Coronary artery (tissue), 2 donors: ENCODE results near the gene RHOXF1.
"Not testable (repeated sequence)": the region's sequence is repeated elsewhere in the genome, so short reads cannot be mapped to it uniquely, and the experiment has no call there.

Source experiments
- DNase-seq: peaks from one replicate; pipeline ENCODE4 v3.0.0-alpha.2; 2017; ENCODE audit warnings: low spot score
- H3K27ac ChIP-seq, 2 donors: fragments of 200-600 bp; sonication (generic); one replicate each; pipeline ENCODE4 v1.5.1; 2016 to 2019
- H3K4me3 ChIP-seq: fragments of 200-600 bp; sonication (generic); 2 replicates; pipeline ENCODE4 v1.5.1; 2016; ENCODE audit warnings: mild to moderate bottlenecking, moderate library complexity
- TF ChIP-seq, protein P1 (sequence below): fragments of 200-600 bp; sonication (generic); IDR thresholded peaks from one replicate; pipeline ENCODE4 v1.5.1; 2019; ENCODE audit warnings: antibody characterized with exemption

Gene RHOXF1

DNA sequence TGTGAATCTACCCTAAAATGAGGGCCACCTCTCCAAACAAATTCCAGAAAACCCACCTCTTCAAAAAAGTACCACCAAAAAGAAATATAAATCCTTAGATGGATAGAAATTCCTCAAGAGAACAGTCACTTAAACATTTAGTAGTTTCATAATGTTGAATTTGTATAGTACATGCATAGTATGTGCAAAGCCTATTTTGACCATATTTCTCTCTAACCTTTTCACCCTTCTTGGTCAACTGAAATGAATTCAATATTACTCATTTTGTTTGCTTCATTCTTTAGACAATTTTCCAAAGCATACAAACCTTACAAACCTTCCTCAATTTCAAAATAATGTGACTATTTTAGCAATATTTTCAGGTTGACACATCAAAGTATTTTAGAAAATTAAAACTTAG is 4.1 kb downstream of the RHOXF1 start:
- no peak for DNase-seq
- Histone ChIP-seq H3K4me3 (no peak overlapping the region), H3K27ac (no peak overlapping the region)
- TF ChIP-seq, protein P1, sequence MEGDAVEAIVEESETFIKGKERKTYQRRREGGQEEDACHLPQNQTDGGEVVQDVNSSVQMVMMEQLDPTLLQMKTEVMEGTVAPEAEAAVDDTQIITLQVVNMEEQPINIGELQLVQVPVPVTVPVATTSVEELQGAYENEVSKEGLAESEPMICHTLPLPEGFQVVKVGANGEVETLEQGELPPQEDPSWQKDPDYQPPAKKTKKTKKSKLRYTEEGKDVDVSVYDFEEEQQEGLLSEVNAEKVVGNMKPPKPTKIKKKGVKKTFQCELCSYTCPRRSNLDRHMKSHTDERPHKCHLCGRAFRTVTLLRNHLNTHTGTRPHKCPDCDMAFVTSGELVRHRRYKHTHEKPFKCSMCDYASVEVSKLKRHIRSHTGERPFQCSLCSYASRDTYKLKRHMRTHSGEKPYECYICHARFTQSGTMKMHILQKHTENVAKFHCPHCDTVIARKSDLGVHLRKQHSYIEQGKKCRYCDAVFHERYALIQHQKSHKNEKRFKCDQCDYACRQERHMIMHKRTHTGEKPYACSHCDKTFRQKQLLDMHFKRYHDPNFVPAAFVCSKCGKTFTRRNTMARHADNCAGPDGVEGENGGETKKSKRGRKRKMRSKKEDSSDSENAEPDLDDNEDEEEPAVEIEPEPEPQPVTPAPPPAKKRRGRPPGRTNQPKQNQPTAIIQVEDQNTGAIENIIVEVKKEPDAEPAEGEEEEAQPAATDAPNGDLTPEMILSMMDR, result no peak

DNA sequence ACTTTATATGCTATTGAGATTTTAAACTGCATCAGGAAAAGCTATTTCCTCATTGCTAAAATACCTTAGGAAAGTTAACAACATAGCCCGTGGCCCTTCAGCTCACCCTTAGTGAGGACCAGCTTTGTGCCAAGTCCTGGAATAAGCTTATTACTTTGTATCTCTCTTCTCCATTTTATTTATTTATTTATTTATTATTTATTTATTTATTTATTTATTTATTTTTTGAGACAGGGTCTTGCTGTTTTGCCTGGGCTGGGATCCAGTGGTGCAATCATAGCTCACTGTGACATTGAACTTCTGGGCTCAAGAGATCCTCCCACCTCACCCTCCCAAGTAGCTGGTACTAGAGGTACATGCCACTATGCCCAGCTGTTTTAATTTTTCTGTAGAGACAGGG is 6.3 kb downstream of the RHOXF1 start:
- TF ChIP-seq, protein P1, result no peak
- Histone ChIP-seq H3K27ac (no peak overlapping the region), H3K4me3 (no peak overlapping the region)
- no peak for DNase-seq

DNA sequence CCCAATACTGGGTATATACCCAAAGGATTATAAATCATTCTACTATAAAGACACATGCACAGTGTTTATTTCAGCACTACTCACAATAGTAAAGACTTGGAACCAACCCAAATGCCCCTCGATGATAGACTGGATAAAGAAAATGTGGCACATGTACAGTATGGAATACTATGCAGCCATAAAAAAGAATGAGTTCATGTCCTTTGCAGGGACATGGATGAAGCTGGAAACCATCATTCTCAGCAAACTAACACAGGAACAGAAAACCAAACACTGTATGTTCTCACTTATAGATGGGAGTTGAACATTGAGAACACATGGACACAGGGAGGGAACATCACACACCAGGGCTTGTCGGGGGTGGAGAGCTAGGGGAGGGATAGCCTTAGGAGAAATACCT is 11.0 kb downstream of the RHOXF1 start:
- H3K4me3 ChIP-seq, H3K27ac ChIP-seq, DNase-seq: not testable (repeated sequence)

DNA sequence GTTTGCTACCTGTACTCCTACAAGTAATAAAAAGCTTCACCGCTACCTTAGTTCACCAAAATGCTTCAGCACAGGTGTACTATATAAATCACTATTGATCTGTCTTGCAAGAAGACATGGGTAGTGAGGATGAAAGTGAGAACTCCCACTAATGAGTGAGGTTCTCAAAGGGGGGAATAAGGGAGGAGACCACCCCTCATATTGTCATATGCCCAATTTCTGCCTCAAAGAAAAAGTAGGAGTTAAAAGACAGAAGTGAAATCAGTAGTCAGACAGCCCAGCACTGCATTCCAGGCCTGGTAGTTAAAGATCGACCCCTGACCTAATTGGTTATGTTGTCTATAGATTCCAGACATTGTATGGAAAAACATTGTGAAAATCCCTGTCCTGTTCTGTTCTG is 14.7 kb downstream of the RHOXF1 start:
- not testable (repeated sequence) for H3K27ac ChIP-seq, DNase-seq, H3K4me3 ChIP-seq

DNA sequence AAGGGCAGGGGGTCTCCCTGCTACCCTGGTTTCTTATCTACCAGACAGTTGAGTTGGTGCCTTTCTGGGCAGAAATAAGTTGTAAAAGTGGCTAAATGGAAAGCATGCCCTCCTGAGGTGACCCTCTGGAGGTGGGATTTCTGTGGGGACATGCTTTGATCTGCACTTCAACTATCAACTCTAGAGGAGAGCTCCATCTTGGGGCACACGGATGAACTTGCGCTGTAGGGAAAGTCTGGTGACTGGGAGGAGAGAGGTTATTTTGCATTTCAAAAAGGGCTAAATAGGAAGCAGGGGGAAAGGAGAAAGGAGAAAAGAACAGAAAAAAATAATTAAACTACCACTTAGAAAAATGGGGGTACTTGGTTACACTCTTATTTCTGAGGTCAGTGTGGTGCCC is 25.5 kb downstream of the RHOXF1 start:
- TF ChIP-seq, protein P1, result no peak
- DNase-seq, result no peak
- Histone ChIP-seq H3K4me3 (no peak overlapping the region), H3K27ac (no peak overlapping the region)

DNA sequence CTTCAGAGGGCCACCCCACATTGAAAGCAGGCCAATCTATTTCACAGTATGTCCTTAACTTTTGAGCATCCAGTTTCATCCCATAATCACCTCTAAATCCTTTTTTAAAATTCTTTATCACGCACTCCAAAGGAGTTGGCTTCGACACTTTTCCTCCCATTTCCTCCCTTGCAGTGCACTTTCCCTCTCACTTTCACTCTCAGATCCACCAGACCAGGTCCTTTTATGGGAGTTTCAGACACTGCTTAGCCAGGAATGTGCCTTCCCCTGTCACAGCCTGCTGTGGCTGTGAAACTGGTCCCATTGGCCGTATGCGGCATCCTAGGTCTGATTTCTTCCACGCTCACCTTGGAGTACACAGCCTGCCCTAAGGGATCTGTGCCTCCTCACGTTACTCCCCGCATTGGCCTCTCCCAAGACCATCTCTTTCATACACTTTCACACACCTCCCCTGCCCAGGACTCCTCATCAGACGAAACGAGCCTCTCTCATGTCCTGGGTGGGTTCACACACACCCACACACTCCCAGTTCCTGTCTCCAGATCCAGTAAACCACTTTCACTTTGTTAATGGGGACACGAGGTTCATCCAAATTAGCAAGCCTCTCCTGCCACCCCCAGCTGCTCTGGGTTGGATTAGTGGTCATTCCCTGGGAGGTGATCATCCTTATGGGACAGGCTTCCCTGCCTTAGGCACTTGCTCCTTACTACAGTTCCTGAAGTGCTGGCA is 28.3 kb downstream of the RHOXF1 start:
- H3K27ac ChIP-seq, result no peak overlapping the region
- no peak for DNase-seq
- TF ChIP-seq, protein P1, result no peak
- no peak overlapping the region for H3K4me3 ChIP-seq

DNA sequence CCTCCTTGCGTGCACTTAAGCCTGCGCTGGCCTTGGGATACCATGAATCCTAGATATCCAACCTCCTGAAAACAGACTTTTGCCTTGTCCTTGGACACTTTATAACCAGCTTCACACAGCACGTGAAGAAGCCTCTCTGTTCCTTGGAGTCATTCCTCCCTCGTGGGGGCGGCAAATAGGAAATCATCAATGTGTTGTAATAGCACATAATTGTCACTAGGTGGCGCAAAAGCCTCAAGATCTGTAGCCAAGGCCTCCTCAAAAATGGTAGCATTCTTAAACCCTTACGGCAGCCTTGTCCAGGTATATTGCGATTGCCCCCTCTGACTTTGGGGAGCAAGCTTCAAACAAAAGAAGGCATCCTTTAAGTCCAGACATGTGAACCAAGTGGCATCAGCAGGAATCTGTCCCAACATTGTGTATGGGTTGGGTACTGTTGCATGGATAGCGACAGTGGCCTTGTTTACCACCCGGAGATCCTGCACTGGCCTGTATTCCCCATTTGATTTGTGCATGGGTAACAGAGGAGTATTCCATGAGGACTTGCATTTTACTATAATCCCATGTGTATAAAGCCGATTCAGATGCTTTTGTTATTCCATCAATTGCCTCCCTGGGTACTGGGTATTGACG is 30.0 kb downstream of the RHOXF1 start:
- H3K4me3 ChIP-seq, DNase-seq, H3K27ac ChIP-seq: not testable (repeated sequence)

DNA sequence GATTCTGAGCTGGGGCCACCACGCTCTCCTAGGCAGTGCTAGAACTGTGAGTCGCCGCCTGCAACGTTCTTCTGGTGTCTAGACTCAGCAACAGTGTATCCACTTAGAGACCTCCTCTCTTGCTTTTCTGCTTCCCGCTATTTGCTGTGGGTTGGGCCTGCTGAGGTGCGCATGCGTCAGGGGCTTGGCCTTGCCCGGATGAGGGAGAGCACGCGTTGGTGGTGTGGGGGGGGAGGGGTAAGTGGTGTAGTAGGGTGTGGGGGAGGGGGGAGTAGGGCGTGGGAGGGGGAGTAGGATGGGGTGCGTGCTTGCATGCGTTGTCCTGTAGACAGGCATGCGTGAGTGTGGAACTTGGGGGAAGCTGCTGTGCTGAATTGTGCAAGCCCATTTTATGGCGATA is 38.1 kb downstream of the RHOXF1 start, which contains the start of gene RHOXF2B:
Gene RHOXF2B, minus strand, starts transcription at position 101 of the 400 bp plus-strand sequence. CDS start 138 bp downstream, outside the sequence.
- H3K4me3 ChIP-seq, H3K27ac ChIP-seq, DNase-seq: not testable (repeated sequence)

DNA sequence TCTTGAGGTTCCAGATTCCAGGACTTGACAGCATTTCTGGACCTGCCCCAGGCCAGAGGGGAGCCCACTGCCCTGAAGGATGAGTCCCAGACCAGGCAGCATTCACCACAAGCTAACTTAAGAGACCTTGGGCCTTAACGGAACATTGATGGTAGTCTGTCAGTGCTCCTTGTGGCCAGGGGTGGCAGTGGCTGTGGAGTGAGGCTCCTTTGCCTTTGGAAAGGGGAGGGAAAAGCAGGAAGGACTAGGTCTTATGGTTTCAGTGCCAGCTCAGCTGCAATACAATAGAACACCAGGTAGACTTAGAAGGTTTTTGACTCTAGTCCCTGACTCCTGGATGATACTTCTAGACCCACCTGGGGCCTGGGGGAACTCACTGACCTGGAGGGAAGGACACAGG is 49.5 kb downstream of the RHOXF1 start:
- not testable (repeated sequence) for DNase-seq, H3K27ac ChIP-seq, H3K4me3 ChIP-seq
